B cell (primary cell): ENCODE results near the gene IZUMO1. TPM values are rescaled to one million over a fixed set of nuclear protein-coding genes. Genes with fewer than 3 reads are reported as not detected.
"Not testable (repeated sequence)": the region's sequence is repeated elsewhere in the genome, so short reads cannot be mapped to it uniquely, and the experiment has no call there.

Experiments
- ATAC-seq: fragments of 200-7000 bp; cut with Tn5 transposase; one replicate; pipeline ENCODE4 v1.10.0; 2021; ENCODE audit warnings: low read depth, mild to moderate bottlenecking, moderate number of reproducible peaks, moderate library complexity
- CTCF ChIA-PET: fragments of 350-600 bp; sonication (Branson Sonifier 250); formaldehyde crosslinking; loops from one replicate; lab custom pipeline; 2021; ENCODE audit warnings: antibody characterized with exemption, inconsistent platforms; lab: Charles Lee
- POLR2A ChIA-PET: fragments of 350-600 bp; sonication (Branson Sonifier 250); formaldehyde crosslinking; loops from one replicate; lab custom pipeline; 2021; ENCODE audit warnings: antibody characterized with exemption; lab: Charles Lee
- DNase-seq: peaks from one replicate; pipeline ENCODE4 v3.0.0; 2013
- H2AFZ ChIP-seq: 2 replicates; pipeline ENCODE4 v1.6.1; 2012; ENCODE audit warnings: mild to moderate bottlenecking, low read depth, low read length; ENCODE audit not compliant: insufficient read depth, poor library complexity, severe bottlenecking
- H3K27ac ChIP-seq, 2 donors: 1 replicate in 1 of 2; 2 replicates in 1 of 2; pipeline ENCODE4 v1.5.1; 2012 to 2013; ENCODE audit warnings: low read length in 2 of 2, mild to moderate bottlenecking in 2 of 2, moderate library complexity in 1 of 2
- H3K27me3 ChIP-seq, 4 experiments: fragments of 200-600 bp in 1 of 4; sonication (generic) in 1 of 4; replicated peaks in 1 of 4; 1 replicate in 2 of 4; 2 replicates in 2 of 4; pipeline versions ENCODE4 v1.6.1 to v1.7.0; 2013 to 2016; ENCODE audit warnings: low read length in 3 of 4, mild to moderate bottlenecking in 2 of 4, mixed read lengths in 1 of 4, moderate library complexity in 1 of 4; ENCODE audit not compliant: insufficient read depth in 4 of 4, control insufficient read depth in 3 of 4; ENCODE audit errors: control extremely low read depth in 1 of 4
- H3K36me3 ChIP-seq, 2 experiments: replicated peaks in 1 of 2; 1 replicate in 1 of 2; 2 replicates in 1 of 2; pipeline versions ENCODE4 v1.6.1 to v1.7.1; 2013; ENCODE audit warnings: low read length in 1 of 2; ENCODE audit not compliant: insufficient read depth in 2 of 2, control insufficient read depth in 1 of 2; ENCODE audit errors: control extremely low read depth in 1 of 2, extremely low read depth in 1 of 2
- H3K4me1 ChIP-seq, 2 donors: fragments of 200-600 bp in 1 of 2; sonication (generic) in 1 of 2; 1 replicate in 1 of 2; 2 replicates in 1 of 2; pipeline versions ENCODE4 v1.5.1 to v1.6.1; 2013 to 2017; ENCODE audit warnings: low read length in 2 of 2; ENCODE audit not compliant: control insufficient read depth in 2 of 2, insufficient read depth in 2 of 2
- H3K4me2 ChIP-seq: replicated peaks from 2 replicates; pipeline ENCODE3; 2012; ENCODE audit warnings: mild to moderate bottlenecking, low read depth, low read length; ENCODE audit not compliant: poor library complexity, severe bottlenecking
- H3K4me3 ChIP-seq, 5 experiments: fragments of 200-600 bp in 1 of 5; sonication (generic) in 1 of 5; 1 replicate in 3 of 5; 2 replicates in 2 of 5; pipeline versions ENCODE4 v1.5.1 to v1.7.0; 2011 to 2016; ENCODE audit warnings: low read length in 4 of 5, mild to moderate bottlenecking in 4 of 5, low read depth in 2 of 5, control low read depth in 1 of 5, moderate library complexity in 1 of 5; ENCODE audit not compliant: insufficient read depth in 1 of 5; ENCODE audit errors: control extremely low read depth in 1 of 5, extremely low read depth in 1 of 5
- H3K79me2 ChIP-seq: fragments of 200-600 bp; sonication (generic); one replicate; pipeline ENCODE4 v1.6.0; 2016; ENCODE audit warnings: low read length; ENCODE audit not compliant: control insufficient read depth, insufficient read depth
- H3K9ac ChIP-seq: fragments of 200-600 bp; sonication (generic); 2 replicates; pipeline ENCODE4 v1.6.1; 2017; ENCODE audit warnings: mild to moderate bottlenecking, low read length, moderate library complexity
- H3K9me3 ChIP-seq, 3 donors: one replicate each; pipeline versions ENCODE4 v1.6.1 to v1.7.1; 2013; ENCODE audit warnings: low read length in 2 of 3; ENCODE audit not compliant: control insufficient read depth in 2 of 3, insufficient read depth in 1 of 3; ENCODE audit errors: control extremely low read depth in 1 of 3
- H4K20me1 ChIP-seq: 2 replicates; pipeline ENCODE4 v1.6.0; 2012; ENCODE audit warnings: mild to moderate bottlenecking, low read length; ENCODE audit not compliant: insufficient read depth, control insufficient read depth, poor library complexity, severe bottlenecking
- H3K27ac Mint-ChIP-seq: one replicate; pipeline ENCODE4 v1.8.0; 2021; ENCODE audit warnings: mixed read lengths
- H3K27me3 Mint-ChIP-seq: one replicate; pipeline ENCODE4 v1.8.0; 2021; ENCODE audit warnings: mixed read lengths
- H3K4me1 Mint-ChIP-seq: one replicate; pipeline ENCODE4 v1.8.0; 2021; ENCODE audit warnings: mixed read lengths
- H3K4me3 Mint-ChIP-seq: one replicate; pipeline ENCODE4 v1.8.0; 2021; ENCODE audit warnings: mixed read lengths
- H3K9me3 Mint-ChIP-seq: one replicate; pipeline ENCODE4 v1.8.0; 2022; ENCODE audit warnings: mixed read lengths; ENCODE audit not compliant: insufficient read depth
- WGBS: methylation state at CpG from one replicate; pipeline ENCODE4 v1.1.5; 2013; ENCODE audit warnings: missing lambda C conversion rate; ENCODE audit not compliant: insufficient coverage; 5-methylcytosine and 5-hydroxymethylcytosine counted together
- intact Hi-C: fragments of 100-400 bp; cut with micrococcal nuclease; formaldehyde crosslinking; loops from one replicate; pipeline ENCODE4 v1.10.0; 2022
- polyA plus RNA-seq: library from polyadenylated mRNA; depleted of rRNA; stranded (reverse); fragments of >200 nt; gene quantifications from 2 replicates; pipeline ENCODE4 v1.2.3, GENCODE V29; 2012
- small RNA-seq: library from RNA; depleted of rRNA; stranded (forward); fragments of <200 nt; gene quantifications from one replicate; pipeline ENCODE3, GENCODE V24; 2012; ENCODE audit warnings: low replicate concordance, low read depth; ENCODE audit not compliant: insufficient read length
- total RNA-seq, 2 donors: library from RNA; stranded (reverse); fragments of 120-200 nt in 1 of 2; gene quantifications; 1 replicate in 1 of 2; 2 replicates in 1 of 2; pipeline versions ENCODE4 v1.2.3 to v1.2.4, GENCODE V29; 2013 to 2022

Gene IZUMO1
- total and polyA plus RNA-seq, 2 donors (not counting 1 experiment from before 2014, with no cell fraction given), result not detected

DNA sequence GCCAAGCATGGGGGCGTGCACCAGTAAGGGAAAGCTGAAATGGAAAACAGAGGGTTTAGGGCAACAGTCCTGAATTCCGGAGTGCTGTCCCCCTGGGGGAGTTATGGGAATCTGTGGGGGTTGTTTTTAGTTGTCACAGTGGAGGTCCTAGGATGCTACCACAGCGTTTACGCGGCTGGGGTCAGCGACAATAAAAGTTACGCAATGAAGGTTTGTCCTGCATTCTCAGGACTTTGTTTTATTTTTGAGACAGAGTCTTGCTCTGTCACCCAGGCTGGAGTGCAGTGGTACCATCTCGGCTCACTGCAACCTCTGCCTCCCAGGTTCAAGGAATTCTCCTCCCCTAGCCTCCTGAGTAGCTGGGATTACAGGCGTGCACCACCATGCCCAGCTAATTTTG is 53.1 kb downstream of the IZUMO1 start:
- H2AFZ ChIP-seq, H4K20me1 ChIP-seq, H3K36me3 ChIP-seq, H3K27ac Mint-ChIP-seq, H3K27ac ChIP-seq, H3K9me3 Mint-ChIP-seq, H3K79me2 ChIP-seq, ATAC-seq, H3K9ac ChIP-seq, H3K9me3 ChIP-seq, H3K4me3 ChIP-seq, intact Hi-C loops, H3K4me2 ChIP-seq, POLR2A ChIA-PET, H3K4me3 Mint-ChIP-seq, DNase-seq: not testable (repeated sequence)
- CTCF ChIA-PET, result interaction anchor here (1.2 kb wide), 1 partner anchor 16 kb away, joined by 3 read pairs; no protein-coding TSS in a partner anchor
- peaks cover 14% of the 10 kb centered on the region for H3K27me3 Mint-ChIP-seq
- WGBS, result 96% methylated on average over 8 of the region's 9 CpGs
- peaks cover 10% of the 10 kb centered on the region for H3K4me1 Mint-ChIP-seq
- H3K4me1 ChIP-seq, result peaks cover 9 to 11% of the 10 kb centered on the region in 2 donors
- peaks cover 0 to 26% (median 5%) of the 10 kb centered on the region in 4 experiments for H3K27me3 ChIP-seq

Small RNA genes lying within 50 kb of the gene (small RNA-seq; reads per million reads assigned to genes)
- not detected for gene RNU6-317P

Other genes with a start within 250 kb of the IZUMO1 start
- gene LMTK3, start 235.1 kb downstream of the IZUMO1 start, total RNA-seq, result 1.6 and 1.9 TPM in 2 replicates
- 0.19 and 0.25 TPM in 2 replicates for gene LMTK3, start 235.1 kb downstream of the IZUMO1 start, polyA plus RNA-seq
- gene SULT2B1, start 194.7 kb downstream of the IZUMO1 start, total RNA-seq, result not detected in 2 replicates
- gene SULT2B1, start 194.7 kb downstream of the IZUMO1 start, polyA plus RNA-seq, result not detected in 2 replicates
- gene SPACA4, start 140.2 kb downstream of the IZUMO1 start, total RNA-seq, result not detected in 2 replicates
- gene SPACA4, start 140.2 kb downstream of the IZUMO1 start, polyA plus RNA-seq, result not detected in 2 replicates
- 1.5 and 4.1 TPM in 2 replicates for gene FAM83E, start 131.8 kb downstream of the IZUMO1 start, total RNA-seq
- 0.12 and 0.15 TPM in 2 replicates for gene FAM83E, start 131.8 kb downstream of the IZUMO1 start, polyA plus RNA-seq
- gene RPL18, start 127.7 kb downstream of the IZUMO1 start, total RNA-seq, result 2,217 and 2,248 TPM in 2 replicates
- 3,187 and 4,393 TPM in 2 replicates for gene RPL18, start 127.7 kb downstream of the IZUMO1 start, polyA plus RNA-seq
- gene SPHK2, start 127.4 kb downstream of the IZUMO1 start, total RNA-seq, result 45.4 and 47.3 TPM in 2 replicates
- 14.2 and 17.0 TPM in 2 replicates for gene SPHK2, start 127.4 kb downstream of the IZUMO1 start, polyA plus RNA-seq
- 33.0 and 33.2 TPM in 2 replicates for gene DBP, start 109.5 kb downstream of the IZUMO1 start, total RNA-seq
- gene DBP, start 109.5 kb downstream of the IZUMO1 start, polyA plus RNA-seq, result 14.9 and 23.5 TPM in 2 replicates
- gene CA11, start 100.7 kb downstream of the IZUMO1 start, total RNA-seq, result 25.7 and 27.7 TPM in 2 replicates
- gene CA11, start 100.7 kb downstream of the IZUMO1 start, polyA plus RNA-seq, result 6.2 and 6.5 TPM in 2 replicates
- gene NTN5, start 73.9 kb downstream of the IZUMO1 start, total RNA-seq, result 1.2 and 2.5 TPM in 2 replicates
- gene NTN5, start 73.9 kb downstream of the IZUMO1 start, polyA plus RNA-seq, result 1.8 and 3.0 TPM in 2 replicates
- gene FUT2, start 50.9 kb downstream of the IZUMO1 start, total RNA-seq, result not detected in 2 replicates
- gene FUT2, start 50.9 kb downstream of the IZUMO1 start, polyA plus RNA-seq, result not detected in 2 replicates
- gene MAMSTR, start 27.2 kb downstream of the IZUMO1 start, total RNA-seq, result 1.6 and 2.4 TPM in 2 replicates
- 0.17 and 0.60 TPM in 2 replicates for gene MAMSTR, start 27.2 kb downstream of the IZUMO1 start, polyA plus RNA-seq
- gene RASIP1, start 6.3 kb downstream of the IZUMO1 start, total RNA-seq, result 0.20 TPM in 1 of 2 replicates, not detected in the other
- gene RASIP1, start 6.3 kb downstream of the IZUMO1 start, polyA plus RNA-seq, result 0.19 TPM in 1 of 2 replicates, not detected in the other
- gene FUT1, start 5.7 kb upstream of the IZUMO1 start, total RNA-seq, result not detected in 2 replicates
- not detected in 2 replicates for gene FUT1, start 5.7 kb upstream of the IZUMO1 start, polyA plus RNA-seq
- not detected in 2 replicates for gene FGF21, start 8.6 kb upstream of the IZUMO1 start, total RNA-seq
- not detected in 2 replicates for gene FGF21, start 8.6 kb upstream of the IZUMO1 start, polyA plus RNA-seq
- 39.1 and 42.9 TPM in 2 replicates for gene BCAT2, start 64.1 kb upstream of the IZUMO1 start, total RNA-seq
- 27.4 and 36.3 TPM in 2 replicates for gene BCAT2, start 64.1 kb upstream of the IZUMO1 start, polyA plus RNA-seq
- 2.9 and 5.1 TPM in 2 replicates for gene HSD17B14, start 89.6 kb upstream of the IZUMO1 start, total RNA-seq
- gene HSD17B14, start 89.6 kb upstream of the IZUMO1 start, polyA plus RNA-seq, result 1.8 and 2.5 TPM in 2 replicates
- gene PLEKHA4, start 121.7 kb upstream of the IZUMO1 start, total RNA-seq, result 5.5 and 6.2 TPM in 2 replicates
- 4.3 and 6.0 TPM in 2 replicates for gene PLEKHA4, start 121.7 kb upstream of the IZUMO1 start, polyA plus RNA-seq
- 122 and 128 TPM in 2 replicates for gene PPP1R15A, start 125.5 kb upstream of the IZUMO1 start, total RNA-seq
- gene PPP1R15A, start 125.5 kb upstream of the IZUMO1 start, polyA plus RNA-seq, result 1,029 and 1,214 TPM in 2 replicates
- not detected in 2 replicates for gene TULP2, start 151.8 kb upstream of the IZUMO1 start, total RNA-seq
- gene TULP2, start 151.8 kb upstream of the IZUMO1 start, polyA plus RNA-seq, result not detected in 2 replicates
- gene NUCB1, start 153.4 kb upstream of the IZUMO1 start, total RNA-seq, result 134 and 136 TPM in 2 replicates
- 85.9 and 118 TPM in 2 replicates for gene NUCB1, start 153.4 kb upstream of the IZUMO1 start, polyA plus RNA-seq
- gene DHDH, start 186.8 kb upstream of the IZUMO1 start, total RNA-seq, result 0.64 TPM in 1 of 2 replicates, not detected in the other
- 0.82 TPM in 1 of 2 replicates, not detected in the other for gene DHDH, start 186.8 kb upstream of the IZUMO1 start, polyA plus RNA-seq
- 92.7 and 95.3 TPM in 2 replicates for gene BAX, start 208.0 kb upstream of the IZUMO1 start, total RNA-seq
- gene BAX, start 208.0 kb upstream of the IZUMO1 start, polyA plus RNA-seq, result 109 and 114 TPM in 2 replicates
- gene FTL, start 218.4 kb upstream of the IZUMO1 start, total RNA-seq, result 881 and 937 TPM in 2 replicates
- 534 and 832 TPM in 2 replicates for gene FTL, start 218.4 kb upstream of the IZUMO1 start, polyA plus RNA-seq
- gene GYS1, start 246.4 kb upstream of the IZUMO1 start, total RNA-seq, result 62.7 and 63.0 TPM in 2 replicates
- 22.7 and 28.9 TPM in 2 replicates for gene GYS1, start 246.4 kb upstream of the IZUMO1 start, polyA plus RNA-seq
- 36.1 and 44.8 TPM in 2 replicates for gene RUVBL2, start 247.0 kb upstream of the IZUMO1 start, total RNA-seq
- 50.7 and 57.4 TPM in 2 replicates for gene RUVBL2, start 247.0 kb upstream of the IZUMO1 start, polyA plus RNA-seq